H1 (cell line): ENCODE data around the gene RMND5B. TPM values are rescaled to one million over a fixed set of nuclear protein-coding genes. Genes with fewer than 3 reads are reported as not detected.

Experiments used
- CTCF ChIA-PET: fragments of 300-600 bp; sonication (Branson Sonifier 250); formaldehyde crosslinking; loops from one replicate; lab custom pipeline; 2021; ENCODE audit not compliant: partially characterized antibody; lab: Charles Lee
- POLR2A ChIA-PET: fragments of 300-600 bp; sonication (Branson Sonifier 250); formaldehyde crosslinking; loops from one replicate; lab custom pipeline; 2021; ENCODE audit warnings: inconsistent platforms; ENCODE audit not compliant: partially characterized antibody; lab: Charles Lee
- DNase-seq, 2 experiments: peaks; one replicate each; pipeline versions ENCODE4 v3.0.0 to v3.0.0-alpha.2; 2010 to 2022; ENCODE audit warnings: low spot score in 2 of 2, low read depth in 1 of 2, mixed read lengths in 1 of 2
- FAIRE-seq: peaks from 2 replicates; lab custom pipeline; 2011; peaks lifted over from hg19 to GRCh38; lab: Jason Lieb, UNC
- H2AFZ ChIP-seq: 2 replicates; pipeline ENCODE4 v1.8.1; 2012; ENCODE audit warnings: low read length, inconsistent platforms
- H2AK5ac ChIP-seq: 2 replicates; pipeline ENCODE4 v1.6.1; 2013; ENCODE audit warnings: low read depth, low read length
- H2BK120ac ChIP-seq: replicated peaks from 2 replicates; pipeline ENCODE3; 2013; ENCODE audit warnings: low read depth, low read length, inconsistent platforms
- H2BK12ac ChIP-seq: 2 replicates; pipeline ENCODE4 v1.6.1; 2013; ENCODE audit warnings: low read depth, low read length
- H2BK15ac ChIP-seq: 2 replicates; pipeline ENCODE4 v1.6.1; 2013; ENCODE audit warnings: low read length
- H2BK20ac ChIP-seq: 2 replicates; pipeline ENCODE4 v1.6.1; 2013; ENCODE audit warnings: low read length
- H2BK5ac ChIP-seq: 2 replicates; pipeline ENCODE4 v1.6.1; 2013; ENCODE audit warnings: low read depth, low read length
- H3K14ac ChIP-seq: 2 replicates; pipeline ENCODE4 v1.6.1; 2013; ENCODE audit warnings: inconsistent platforms; ENCODE audit not compliant: insufficient read length
- H3K18ac ChIP-seq: 2 replicates; pipeline ENCODE4 v1.6.1; 2013; ENCODE audit warnings: low read length; ENCODE audit errors: extremely low read depth
- H3K23ac ChIP-seq: 2 replicates; pipeline ENCODE4 v1.6.1; 2013; ENCODE audit warnings: inconsistent platforms; ENCODE audit not compliant: insufficient read length
- H3K23me2 ChIP-seq: 2 replicates; pipeline ENCODE4 v1.6.1; 2013; ENCODE audit warnings: low read depth, low read length
- H3K27ac ChIP-seq: 2 replicates; pipeline ENCODE4 v1.6.1; 2011; ENCODE audit warnings: low read depth, low read length, inconsistent platforms
- H3K27me3 ChIP-seq, 4 experiments: replicated peaks in 1 of 4; 1 replicate in 1 of 4; 2 replicates in 3 of 4; pipeline versions ENCODE4 v1.6.1 to v1.8.1; 2011 to 2013; ENCODE audit warnings: low read length in 3 of 4, mild to moderate bottlenecking in 3 of 4, inconsistent platforms in 2 of 4, mixed read lengths in 2 of 4, moderate library complexity in 1 of 4; ENCODE audit not compliant: control insufficient read depth in 3 of 4, insufficient read depth in 3 of 4; ENCODE audit errors: extremely low read depth in 1 of 4
- H3K36me3 ChIP-seq, 4 experiments: 2 replicates each; pipeline versions ENCODE4 v1.6.1 to v1.8.1; 2011 to 2013; ENCODE audit warnings: mild to moderate bottlenecking in 4 of 4, low read length in 3 of 4, moderate library complexity in 2 of 4, control low read depth in 1 of 4, inconsistent platforms in 1 of 4; ENCODE audit not compliant: insufficient read depth in 4 of 4, control insufficient read depth in 2 of 4
- H3K4ac ChIP-seq: replicated peaks from 2 replicates; pipeline ENCODE3; 2013; ENCODE audit warnings: low read length, low read depth, mixed read lengths, inconsistent platforms; ENCODE audit not compliant: insufficient read length
- H3K4me1 ChIP-seq, 4 experiments: replicated peaks in 1 of 4; 1 replicate in 1 of 4; 2 replicates in 3 of 4; pipeline versions ENCODE4 v1.6.1 to v1.8.1; 2011 to 2013; ENCODE audit warnings: low read length in 3 of 4, inconsistent platforms in 2 of 4, mixed read lengths in 1 of 4; ENCODE audit not compliant: insufficient read depth in 4 of 4, control insufficient read depth in 3 of 4
- H3K4me2 ChIP-seq, 2 experiments: 2 replicates each; pipeline versions ENCODE4 v1.6.1 to v1.8.1; 2011 to 2013; ENCODE audit warnings: low read depth in 2 of 2, low read length in 2 of 2, control low read depth in 1 of 2, inconsistent platforms in 1 of 2, mild to moderate bottlenecking in 1 of 2; ENCODE audit not compliant: insufficient read depth in 1 of 2
- H3K4me3 ChIP-seq, 4 experiments: fragments of 200-600, 300-600 bp in 1 of 4; sonication (generic), shearing (Covaris generic), sonication (Bioruptor Twin) in 1 of 4; 2 replicates each; pipeline versions ENCODE4 v1.5.1 to v1.8.1; 2011 to 2016; ENCODE audit warnings: low read length in 4 of 4, low read depth in 3 of 4, control low read depth in 2 of 4, inconsistent platforms in 2 of 4, mild to moderate bottlenecking in 2 of 4, mixed read lengths in 1 of 4, moderate library complexity in 1 of 4; ENCODE audit not compliant: insufficient read depth in 2 of 4; ENCODE audit errors: extremely low read depth in 1 of 4
- H3K56ac ChIP-seq: replicated peaks from 2 replicates; pipeline ENCODE3; 2013; ENCODE audit warnings: low read depth, mild to moderate bottlenecking, mixed read lengths, low read length, inconsistent platforms; ENCODE audit not compliant: insufficient read length
- H3K79me1 ChIP-seq: 2 replicates; pipeline ENCODE4 v1.6.1; 2013; ENCODE audit warnings: low read depth, low read length, control low read depth
- H3K79me2 ChIP-seq, 2 experiments: 2 replicates each; pipeline versions ENCODE4 v1.6.1 to v1.8.1; 2012 to 2013; ENCODE audit warnings: low read length in 2 of 2, mild to moderate bottlenecking in 2 of 2, inconsistent platforms in 1 of 2; ENCODE audit not compliant: insufficient read depth in 2 of 2, control insufficient read depth in 1 of 2
- H3K9ac ChIP-seq, 4 experiments: replicated peaks in 1 of 4; 1 replicate in 1 of 4; 2 replicates in 3 of 4; pipeline versions ENCODE4 v1.6.1 to v1.8.1; 2011 to 2013; ENCODE audit warnings: low read depth in 3 of 4, low read length in 3 of 4, control low read depth in 2 of 4, mild to moderate bottlenecking in 2 of 4, moderate library complexity in 2 of 4, inconsistent platforms in 1 of 4; ENCODE audit errors: extremely low read depth in 1 of 4
- H3K9me3 ChIP-seq, 2 experiments: 2 replicates each; pipeline versions ENCODE4 v1.6.1 to v1.8.1; 2012 to 2013; ENCODE audit warnings: mild to moderate bottlenecking in 2 of 2, moderate library complexity in 2 of 2, control low read depth in 1 of 2, inconsistent platforms in 1 of 2, low read depth in 1 of 2, low read length in 1 of 2, mixed read lengths in 1 of 2; ENCODE audit not compliant: insufficient read depth in 2 of 2
- H4K20me1 ChIP-seq, 2 experiments: replicated peaks in 1 of 2; 2 replicates each; pipeline versions ENCODE3 to v1.8.1; 2011 to 2013; ENCODE audit warnings: inconsistent platforms in 2 of 2, low read length in 2 of 2, mild to moderate bottlenecking in 1 of 2; ENCODE audit not compliant: insufficient read depth in 2 of 2, control insufficient read depth in 1 of 2
- H4K5ac ChIP-seq: 2 replicates; pipeline ENCODE4 v1.6.1; 2013; ENCODE audit warnings: low read length, low read depth, mixed read lengths, inconsistent platforms; ENCODE audit not compliant: insufficient read length
- H4K8ac ChIP-seq: 2 replicates; pipeline ENCODE4 v1.8.0; 2013; ENCODE audit warnings: mild to moderate bottlenecking, moderate library complexity, low read length, inconsistent platforms; ENCODE audit not compliant: insufficient read depth; ENCODE audit errors: extremely low read depth
- H4K91ac ChIP-seq: replicated peaks from 2 replicates; pipeline ENCODE3; 2013; ENCODE audit warnings: low read length, mixed read lengths, inconsistent platforms; ENCODE audit not compliant: insufficient read length
- CTBP2 ChIP-seq: IDR thresholded peaks from 2 replicates; pipeline ENCODE4 v1.7.0; 2011; ENCODE audit warnings: borderline replicate concordance, mild to moderate bottlenecking, moderate library complexity, mixed read lengths, low read length; ENCODE audit not compliant: insufficient read depth, insufficient read length
- E2F6 ChIP-seq: IDR thresholded peaks from 2 replicates; pipeline ENCODE4 v1.6.1; 2012; ENCODE audit warnings: inconsistent platforms
- FOSL1 ChIP-seq: IDR thresholded peaks from 2 replicates; pipeline ENCODE4 v1.6.1; 2011; ENCODE audit warnings: mild to moderate bottlenecking, low read depth, low read length, moderate library complexity; ENCODE audit not compliant: insufficient read depth
- HDAC6 ChIP-seq: IDR thresholded peaks from one replicate; pipeline ENCODE4 v1.7.1; 2012; ENCODE audit warnings: low read depth, mild to moderate bottlenecking, inconsistent platforms, low read length, moderate library complexity
- MAFK ChIP-seq: IDR thresholded peaks from 2 replicates; pipeline ENCODE4 v1.6.1; 2012; ENCODE audit warnings: low read depth, mild to moderate bottlenecking, improper control_type of control experiment, low read length
- RAD21 ChIP-seq, 2 experiments: IDR thresholded peaks in 1 of 2; conservative IDR thresholded peaks in 1 of 2; 2 replicates each; pipeline ENCODE4 v1.6.1; 2011; ENCODE audit warnings: low read depth in 2 of 2, low read length in 2 of 2, improper control_type of control experiment in 1 of 2, inconsistent platforms in 1 of 2, mild to moderate bottlenecking in 1 of 2, moderate library complexity in 1 of 2
- SAP30 ChIP-seq: fragments of 300-600 bp; sonication (generic); IDR thresholded peaks from 2 replicates; pipeline ENCODE4 v1.7.1; 2012; ENCODE audit warnings: low read length, moderate library complexity, mild to moderate bottlenecking, inconsistent platforms; ENCODE audit not compliant: insufficient read depth, insufficient replicate concordance
- SRF ChIP-seq: IDR thresholded peaks from 2 replicates; pipeline ENCODE4 v1.6.1; 2011; ENCODE audit warnings: mild to moderate bottlenecking, low read depth, low read length, moderate library complexity
- TEAD4 ChIP-seq: IDR thresholded peaks from 2 replicates; pipeline ENCODE4 v1.6.1; 2012; ENCODE audit warnings: low read depth, low read length, inconsistent platforms, mixed read lengths
- USF2 ChIP-seq: IDR thresholded peaks from 2 replicates; pipeline ENCODE4 v1.6.1; 2011; ENCODE audit warnings: low read length, improper control_type of control experiment
- WGBS, 2 experiments: shearing (Covaris generic) in 1 of 2; methylation state at CpG; one replicate each; pipeline versions ENCODE4 v1.1.6 to v1.1.7; 2013 to 2015; ENCODE audit warnings: low lambda C conversion rate in 2 of 2, mixed read lengths in 2 of 2, inconsistent platforms in 1 of 2, low coverage in 1 of 2, missing lambda C conversion rate in 1 of 2; ENCODE audit not compliant: insufficient replicate concordance in 2 of 2, insufficient coverage in 1 of 2, insufficient read length in 1 of 2; ENCODE audit errors: extremely low coverage in 1 of 2, missing lambda C conversion rate in 1 of 2; 5-methylcytosine and 5-hydroxymethylcytosine counted together
- polyA plus RNA-seq, 7 experiments: library from polyadenylated mRNA; depleted of rRNA in 3 of 7; stranded (reverse) in 5 of 7; unstranded in 2 of 7; fragments of >200 nt in 5 of 7; fragments of 200-250 nt in 2 of 7; gene quantifications; 1 replicate in 5 of 7; 2 replicates in 1 of 7; 4 replicates in 1 of 7; pipeline versions ENCODE4 v1.2.1 to v1.2.3, GENCODE V29; 2011 to 2013; ENCODE audit warnings: missing spikeins in 2 of 7, mixed read lengths in 2 of 7
- total RNA-seq: library from RNA; stranded (reverse); fragmentation: NEBNext Ultra II Directional; extraction: Animal tissue kit (Norgen Biotek cat#: 25700); gene quantifications from 2 replicates; pipeline ENCODE4 v1.2.1, GENCODE V29; 2021

RMND5B gene
- total and polyA plus RNA-seq, 2 of the 8 experiments (the other 6 are each of a cell fraction or from before 2014, with no cell fraction given), result 75.9 to 90.2 TPM

GRCh38 chr5:178193251-178193809 lies 62.5 kb downstream of the RMND5B start:
- H2BK15ac ChIP-seq, result no peak overlapping the region
- no peak overlapping the region for H3K56ac ChIP-seq
- H3K79me1 ChIP-seq, result no peaks in the 10 kb centered on the region
- DNase-seq, result no peak
- H2BK5ac ChIP-seq, result no peak overlapping the region
- no peak overlapping the region for H4K5ac ChIP-seq
- H3K23me2 ChIP-seq, result no peaks in the 10 kb centered on the region
- H4K20me1 ChIP-seq, result no peaks in the 10 kb centered on the region
- no peaks in the 10 kb centered on the region for H3K36me3 ChIP-seq
- ChIA-PET POLR2A (interaction anchor here (31.3 to 38.5 kb wide), 2 partner anchors 9 to 10 kb away, joined by 985 read pairs; partner anchors contain the start of genes GMCL2 and HNRNPAB), CTCF (interaction anchor here (1.6 kb wide), 2 partner anchors 9 kb away, joined by 3 read pairs; no protein-coding TSS in a partner anchor)
- H2BK12ac ChIP-seq, result no peak overlapping the region
- H3K79me2 ChIP-seq, result no peaks in the 10 kb centered on the region
- no peak overlapping the region; the same call in 1 of the 2 replicates for H3K18ac ChIP-seq
- H3K4me2 ChIP-seq, result no peak overlapping the region
- peaks cover 0 to 10% (median 3%) of the 10 kb centered on the region in 4 experiments; a peak in 3 of 7 replicates for H3K4me1 ChIP-seq
- no peak overlapping the region for H3K4me3 ChIP-seq
- H3K14ac ChIP-seq, result no peak overlapping the region
- H4K8ac ChIP-seq, result no peak overlapping the region
- no peak overlapping the region for H4K91ac ChIP-seq
- H3K9ac ChIP-seq, result no peak overlapping the region
- no peak overlapping the region for H2AFZ ChIP-seq
- H3K23ac ChIP-seq, result no peak overlapping the region
- peaks cover 0 to 8% of the 10 kb centered on the region in 2 experiments; a peak in 2 of 4 replicates for H3K9me3 ChIP-seq
- FAIRE-seq, result no peak
- H2AK5ac ChIP-seq, result 0 out of 2 replicates have a peak overlapping the region, but pooled peaks have one; percentile 65
- H3K4ac ChIP-seq, result no peak overlapping the region
- no peaks in the 10 kb centered on the region; a peak in 1 of 7 replicates for H3K27me3 ChIP-seq
- no peak overlapping the region for H2BK120ac ChIP-seq
- WGBS, 2 experiments, result 92% methylated on average over 8 of the region's 8 CpGs; no CpG with 5 or more reads in 1 of the 2 experiments
- 0 out of 2 replicates have a peak overlapping the region, but pooled peaks have one; percentile 27 for H2BK20ac ChIP-seq
- no peak overlapping the region for H3K27ac ChIP-seq
- no peak for TF ChIP-seq SRF
- TF ChIP-seq SAP30, result no peak
- TF ChIP-seq USF2, result no peak
- no peak for TF ChIP-seq RAD21 (IDR thresholded peaks at IDR 0.05 in 1 of 2, conservative IDR thresholded peaks at IDR 0.05 in 1 of 2; ENCODE audit: low read depth in 2 of 2, low read length in 2 of 2)
- no peak for TF ChIP-seq E2F6
- TF ChIP-seq CTBP2, result no peak
- no peak for TF ChIP-seq MAFK
- TF ChIP-seq TEAD4, result no peak
- no peak for TF ChIP-seq FOSL1
- TF ChIP-seq HDAC6, result no peak
